MG63 (cell line): Measurements from ENCODE around the gene CCDC121. TPM values are rescaled to one million over a fixed set of nuclear protein-coding genes. Genes with fewer than 3 reads are reported as not detected.
"Not testable (repeated sequence)": the region's sequence is repeated elsewhere in the genome, so short reads cannot be mapped to it uniquely, and the experiment has no call there.

Experiments used
- DNase-seq: peaks from one replicate; pipeline ENCODE4 v3.0.0-alpha.2; 2020
- H3K27me3 ChIP-seq: fragments of 250-450 bp; sonication (Bioruptor Pico); 2 replicates; pipeline ENCODE4 v1.5.1; 2020; ENCODE audit warnings: mild to moderate bottlenecking, moderate library complexity
- H3K36me3 ChIP-seq: fragments of 250-450 bp; sonication (Bioruptor Pico); 2 replicates; pipeline ENCODE4 v1.5.1; 2020; ENCODE audit warnings: mild to moderate bottlenecking, moderate library complexity
- H3K4me3 ChIP-seq: fragments of 250-450 bp; sonication (Bioruptor Pico); 2 replicates; pipeline ENCODE4 v1.5.1; 2020; ENCODE audit warnings: mild to moderate bottlenecking, moderate library complexity
- H3K9me3 ChIP-seq: fragments of 250-450 bp; sonication (Bioruptor Pico); 2 replicates; pipeline ENCODE4 v1.5.1; 2020; ENCODE audit warnings: mild to moderate bottlenecking, moderate library complexity
- total RNA-seq: library from RNA; depleted of rRNA; stranded (reverse); fragments of >200 nt; shearing (Covaris generic); gene quantifications from 2 replicates; pipeline ENCODE4 v1.2.3, GENCODE V29; 2014; ENCODE audit warnings: low replicate concordance; rRNA removed

CCDC121 gene
- total RNA-seq, 1 experiment from 2014 or later = 3.3 TPM

- Histone ChIP-seq H3K36me3 (peaks cover 25% of the 10 kb centered on the region), H3K9me3 (peaks cover 28% of the 10 kb centered on the region)
- DNase-seq, H3K27me3 ChIP-seq, H3K4me3 ChIP-seq: not testable (repeated sequence)
These were observed 33.4 kb downstream of the CCDC121 start for GRCh38 chr2:27595412-27595811.

GRCh38 chr2:27594020-27594703 is 34.6 kb downstream of the CCDC121 start:
- DNase-seq, H3K27me3 ChIP-seq, H3K4me3 ChIP-seq: not testable (repeated sequence)
- Histone ChIP-seq H3K36me3 (peaks cover 21% of the 10 kb centered on the region), H3K9me3 (peaks cover 35% of the 10 kb centered on the region)

- no peak for DNase-seq
- Histone ChIP-seq H3K9me3 (peaks cover 37% of the 10 kb centered on the region), H3K4me3 (no peak overlapping the region), H3K27me3 (no peaks in the 10 kb centered on the region), H3K36me3 (peaks cover 18% of the 10 kb centered on the region)
These were observed 35.6 kb downstream of the CCDC121 start for GRCh38 chr2:27593240-27593639.

GRCh38 chr2:27591745-27592144 is 37.1 kb downstream of the CCDC121 start:
- peaks cover 37% of the 10 kb centered on the region for H3K9me3 ChIP-seq
- peaks cover 8% of the 10 kb centered on the region for H3K36me3 ChIP-seq
- H3K27me3 ChIP-seq = no peaks in the 10 kb centered on the region
- no peak for DNase-seq
- H3K4me3 ChIP-seq = no peak overlapping the region

GRCh38 chr2:27588308-27588707 is 40.5 kb downstream of the CCDC121 start:
- Histone ChIP-seq H3K36me3 (peaks cover 11% of the 10 kb centered on the region), H3K4me3 (no peak overlapping the region), H3K9me3 (peaks cover 30% of the 10 kb centered on the region), H3K27me3 (no peaks in the 10 kb centered on the region)
- DNase-seq = no peak

GRCh38 chr2:27587025-27587424 is 41.8 kb downstream of the CCDC121 start:
- H3K4me3 ChIP-seq = no peak overlapping the region
- peaks cover 11% of the 10 kb centered on the region for H3K36me3 ChIP-seq
- H3K27me3 ChIP-seq = no peaks in the 10 kb centered on the region
- no peak for DNase-seq
- peaks cover 21% of the 10 kb centered on the region for H3K9me3 ChIP-seq

GRCh38 chr2:27584597-27584996 is 44.2 kb downstream of the CCDC121 start:
- H3K9me3 ChIP-seq = peaks cover 2% of the 10 kb centered on the region; the same call in 1 of the 2 replicates
- H3K27me3 ChIP-seq = no peaks in the 10 kb centered on the region
- H3K4me3 ChIP-seq = peak overlapping the region; percentile 91
- H3K36me3 ChIP-seq = peaks cover 7% of the 10 kb centered on the region; the same call in 1 of the 2 replicates
- DNase-seq = no peak

- Histone ChIP-seq H3K9me3 (peaks cover 1% of the 10 kb centered on the region; the same call in 1 of the 2 replicates), H3K36me3 (peaks cover 7% of the 10 kb centered on the region; the same call in 1 of the 2 replicates), H3K27me3 (no peaks in the 10 kb centered on the region), H3K4me3 (peak overlapping the region; percentile 91)
- no peak for DNase-seq
These were observed 45.4 kb downstream of the CCDC121 start for GRCh38 chr2:27583390-27583915.

GRCh38 chr2:27582695-27583389 is 46.0 kb downstream of the CCDC121 start, which contains the start of gene ZNF512:
Gene ZNF512 (plus strand): TSS chr2:27583042. CDS start chr2:27583113, 71 bp downstream.
- peak; percentile 95 for DNase-seq
- Histone ChIP-seq H3K9me3 (no peaks in the 10 kb centered on the region), H3K4me3 (peak within 1 kb of the TSS; percentile 91), H3K27me3 (no peaks in the 10 kb centered on the region), H3K36me3 (0 out of 2 replicates have a peak, but pooled peaks cover 7% of the 10 kb centered on the region)

- H3K36me3 ChIP-seq = 0 out of 2 replicates have a peak, but pooled peaks cover 7% of the 10 kb centered on the region
- no peak for DNase-seq
These were observed 46.6 kb downstream of the CCDC121 start for GRCh38 chr2:27582129-27582694.

GRCh38 chr2:27581417-27582128 is 47.2 kb downstream of the CCDC121 start:
- Histone ChIP-seq H3K4me3 (no peak overlapping the region), H3K36me3 (0 out of 2 replicates have a peak, but pooled peaks cover 7% of the 10 kb centered on the region), H3K9me3 (no peaks in the 10 kb centered on the region), H3K27me3 (no peaks in the 10 kb centered on the region)
- no peak for DNase-seq

More at GRCh38 chr2:27582129-27582694, 46.6 kb downstream of the CCDC121 start:
- Histone ChIP-seq H3K27me3 (no peaks in the 10 kb centered on the region), H3K9me3 (no peaks in the 10 kb centered on the region), H3K4me3 (peak overlapping the region; percentile 91)

Other genes starting within 250 kb of the CCDC121 start
- 0.74 and 6.5 TPM in 2 replicates for gene ZNF513, start 248.3 kb downstream of the CCDC121 start, total RNA-seq
- 139 and 145 TPM in 2 replicates for gene PPM1G, start 219.4 kb downstream of the CCDC121 start, total RNA-seq
- gene NRBP1, start 200.4 kb downstream of the CCDC121 start, total RNA-seq = 150 and 154 TPM in 2 replicates
- gene KRTCAP3, start 186.6 kb downstream of the CCDC121 start, total RNA-seq = not detected in 2 replicates
- 8.7 and 40.1 TPM in 2 replicates for gene IFT172, start 139.3 kb downstream of the CCDC121 start, total RNA-seq
- 0.53 TPM in 1 of 2 replicates, not detected in the other for gene FNDC4, start 133.8 kb downstream of the CCDC121 start, total RNA-seq
- gene GCKR, start 132.2 kb downstream of the CCDC121 start, total RNA-seq = not detected in 2 replicates
- gene ZNF512, start 46.0 kb downstream of the CCDC121 start, total RNA-seq = 31.4 and 50.2 TPM in 2 replicates
- 34.2 and 49.6 TPM in 2 replicates for gene GPN1, start within 50 bp of the CCDC121 start, total RNA-seq
- 11.3 and 14.7 TPM in 2 replicates for gene SUPT7L, start 34.6 kb upstream of the CCDC121 start, total RNA-seq
- gene SLC4A1AP, start 34.9 kb upstream of the CCDC121 start, total RNA-seq = 27.1 and 37.8 TPM in 2 replicates
- gene MRPL33, start 142.7 kb upstream of the CCDC121 start, total RNA-seq = 166 and 232 TPM in 2 replicates